Epithelial cell of esophagus (primary cell): Measurements from ENCODE around the gene MMP14.

Experiments used
- DNase-seq: peaks from one replicate; pipeline ENCODE4 v3.0.0; 2010; ENCODE audit warnings: low read depth
- H3K4me3 ChIP-seq: 2 replicates; pipeline ENCODE4 v1.5.1; 2011; ENCODE audit warnings: mild to moderate bottlenecking, low read length, control low read depth
- TF ChIP-seq, protein P1 (sequence below): IDR thresholded peaks from 2 replicates; pipeline ENCODE4 v1.5.1; 2011; ENCODE audit warnings: low read depth, mild to moderate bottlenecking, low read length, control low read depth, inconsistent platforms; ENCODE audit not compliant: insufficient read depth; ENCODE audit errors: missing control alignments

Gene MMP14

DNA sequence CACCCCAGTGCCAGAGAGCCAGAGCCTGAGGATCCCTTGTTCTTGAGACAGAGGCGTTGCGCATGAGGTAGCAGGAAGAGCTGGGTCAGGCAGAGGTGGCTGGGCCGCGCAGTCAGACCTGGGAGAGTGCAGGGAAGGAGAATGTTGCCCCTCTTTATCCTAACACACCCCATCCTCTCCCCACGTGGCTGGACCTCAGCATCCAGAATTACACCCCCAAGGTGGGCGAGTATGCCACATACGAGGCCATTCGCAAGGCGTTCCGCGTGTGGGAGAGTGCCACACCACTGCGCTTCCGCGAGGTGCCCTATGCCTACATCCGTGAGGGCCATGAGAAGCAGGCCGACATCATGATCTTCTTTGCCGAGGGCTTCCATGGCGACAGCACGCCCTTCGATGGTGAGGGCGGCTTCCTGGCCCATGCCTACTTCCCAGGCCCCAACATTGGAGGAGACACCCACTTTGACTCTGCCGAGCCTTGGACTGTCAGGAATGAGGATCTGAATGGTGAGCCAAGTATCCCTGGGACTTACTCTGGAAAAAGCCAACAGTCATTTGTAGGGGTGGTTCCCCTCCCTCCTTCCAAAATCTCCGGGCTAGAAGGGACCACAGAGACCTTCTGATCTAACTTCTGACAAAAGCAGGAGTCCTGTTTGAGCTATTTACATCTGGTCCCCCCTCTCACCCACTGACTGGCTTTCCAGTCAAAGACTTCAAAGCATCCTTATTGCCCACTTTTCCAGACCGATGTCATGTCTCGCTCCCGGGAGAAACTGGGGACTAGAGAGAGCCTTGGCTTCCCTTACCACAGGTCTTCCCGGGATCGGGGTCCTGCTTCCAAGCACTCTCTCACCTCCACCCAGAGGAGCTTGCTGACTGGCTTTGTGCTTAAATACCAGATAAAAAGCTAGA lies 6.1 kb downstream of the MMP14 start:
- no peak for DNase-seq
- no peak overlapping the region for H3K4me3 ChIP-seq
- TF ChIP-seq, protein P1, sequence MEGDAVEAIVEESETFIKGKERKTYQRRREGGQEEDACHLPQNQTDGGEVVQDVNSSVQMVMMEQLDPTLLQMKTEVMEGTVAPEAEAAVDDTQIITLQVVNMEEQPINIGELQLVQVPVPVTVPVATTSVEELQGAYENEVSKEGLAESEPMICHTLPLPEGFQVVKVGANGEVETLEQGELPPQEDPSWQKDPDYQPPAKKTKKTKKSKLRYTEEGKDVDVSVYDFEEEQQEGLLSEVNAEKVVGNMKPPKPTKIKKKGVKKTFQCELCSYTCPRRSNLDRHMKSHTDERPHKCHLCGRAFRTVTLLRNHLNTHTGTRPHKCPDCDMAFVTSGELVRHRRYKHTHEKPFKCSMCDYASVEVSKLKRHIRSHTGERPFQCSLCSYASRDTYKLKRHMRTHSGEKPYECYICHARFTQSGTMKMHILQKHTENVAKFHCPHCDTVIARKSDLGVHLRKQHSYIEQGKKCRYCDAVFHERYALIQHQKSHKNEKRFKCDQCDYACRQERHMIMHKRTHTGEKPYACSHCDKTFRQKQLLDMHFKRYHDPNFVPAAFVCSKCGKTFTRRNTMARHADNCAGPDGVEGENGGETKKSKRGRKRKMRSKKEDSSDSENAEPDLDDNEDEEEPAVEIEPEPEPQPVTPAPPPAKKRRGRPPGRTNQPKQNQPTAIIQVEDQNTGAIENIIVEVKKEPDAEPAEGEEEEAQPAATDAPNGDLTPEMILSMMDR = no peak

DNA sequence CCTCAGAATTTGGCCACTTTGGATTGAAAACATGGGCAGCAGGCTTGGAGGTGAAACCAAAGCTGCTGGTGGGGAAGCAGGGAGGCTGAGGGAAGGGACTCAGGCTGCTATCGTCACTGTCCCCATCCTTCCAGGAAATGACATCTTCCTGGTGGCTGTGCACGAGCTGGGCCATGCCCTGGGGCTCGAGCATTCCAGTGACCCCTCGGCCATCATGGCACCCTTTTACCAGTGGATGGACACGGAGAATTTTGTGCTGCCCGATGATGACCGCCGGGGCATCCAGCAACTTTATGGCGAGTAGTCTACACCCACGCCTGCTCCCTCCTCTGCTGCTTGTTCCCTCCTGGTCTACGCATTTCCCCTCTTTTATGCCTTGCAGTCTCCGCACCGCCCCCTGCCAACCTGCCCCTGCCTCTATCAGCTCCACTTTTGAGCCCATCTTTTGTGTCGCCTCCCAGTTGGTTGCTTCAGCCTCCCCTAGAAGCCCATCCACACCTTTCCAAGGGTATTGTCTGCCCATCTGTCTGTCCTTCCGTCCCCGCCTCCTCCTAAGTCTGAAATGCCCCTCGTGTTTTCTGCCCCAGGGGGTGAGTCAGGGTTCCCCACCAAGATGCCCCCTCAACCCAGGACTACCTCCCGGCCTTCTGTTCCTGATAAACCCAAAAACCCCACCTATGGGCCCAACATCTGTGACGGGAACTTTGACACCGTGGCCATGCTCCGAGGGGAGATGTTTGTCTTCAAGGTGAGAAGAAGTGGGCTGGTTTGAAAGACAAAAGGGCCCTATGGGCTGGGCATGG lies 6.9 kb downstream of the MMP14 start:
- H3K4me3 ChIP-seq = no peak overlapping the region
- TF ChIP-seq, protein P1 = no peak
- DNase-seq = no peak

DNA sequence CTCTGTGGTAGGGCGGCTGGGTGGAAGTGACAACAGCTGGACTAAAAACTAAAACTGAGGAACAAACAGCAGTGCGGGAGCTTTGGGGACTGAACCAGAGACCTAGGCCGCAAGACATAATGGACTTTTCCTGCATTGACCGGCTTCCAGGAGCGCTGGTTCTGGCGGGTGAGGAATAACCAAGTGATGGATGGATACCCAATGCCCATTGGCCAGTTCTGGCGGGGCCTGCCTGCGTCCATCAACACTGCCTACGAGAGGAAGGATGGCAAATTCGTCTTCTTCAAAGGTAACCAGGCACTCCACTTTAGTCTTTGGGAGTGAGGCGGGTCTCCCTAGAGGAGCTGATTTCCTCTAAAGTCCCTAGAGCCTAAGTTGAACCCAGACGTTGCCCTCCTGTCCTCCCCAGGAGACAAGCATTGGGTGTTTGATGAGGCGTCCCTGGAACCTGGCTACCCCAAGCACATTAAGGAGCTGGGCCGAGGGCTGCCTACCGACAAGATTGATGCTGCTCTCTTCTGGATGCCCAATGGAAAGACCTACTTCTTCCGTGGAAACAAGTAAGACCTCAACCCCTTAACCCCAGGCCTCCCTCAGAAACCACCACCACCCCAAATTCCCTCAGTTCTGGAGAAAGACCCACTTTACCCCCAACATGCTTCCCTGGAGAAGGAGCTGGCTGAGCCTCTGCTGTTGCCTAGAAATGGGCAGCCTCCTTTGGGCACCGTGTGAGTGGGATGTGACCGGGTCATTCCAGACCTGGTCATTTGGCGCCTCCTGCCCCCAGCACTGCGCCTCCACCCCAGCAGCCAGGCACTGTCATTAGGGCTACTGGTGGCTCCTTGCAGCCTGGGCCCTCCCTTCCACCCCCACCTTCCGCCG lies 8.1 kb downstream of the MMP14 start:
- no peak for DNase-seq
- H3K4me3 ChIP-seq = no peak overlapping the region
- TF ChIP-seq, protein P1 = no peak

DNA sequence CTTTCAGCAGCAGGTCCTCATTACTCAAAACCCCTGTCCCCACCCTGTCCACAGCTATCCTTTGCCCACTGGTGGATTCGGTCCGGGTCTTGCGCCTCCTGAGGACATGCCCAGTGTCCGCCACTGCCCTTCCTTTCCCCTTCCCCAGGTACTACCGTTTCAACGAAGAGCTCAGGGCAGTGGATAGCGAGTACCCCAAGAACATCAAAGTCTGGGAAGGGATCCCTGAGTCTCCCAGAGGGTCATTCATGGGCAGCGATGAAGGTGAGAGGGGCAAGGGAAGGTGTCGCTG lies 8.7 kb downstream of the MMP14 start:
- no peak for DNase-seq
- TF ChIP-seq, protein P1 = no peak
- no peak overlapping the region for H3K4me3 ChIP-seq

DNA sequence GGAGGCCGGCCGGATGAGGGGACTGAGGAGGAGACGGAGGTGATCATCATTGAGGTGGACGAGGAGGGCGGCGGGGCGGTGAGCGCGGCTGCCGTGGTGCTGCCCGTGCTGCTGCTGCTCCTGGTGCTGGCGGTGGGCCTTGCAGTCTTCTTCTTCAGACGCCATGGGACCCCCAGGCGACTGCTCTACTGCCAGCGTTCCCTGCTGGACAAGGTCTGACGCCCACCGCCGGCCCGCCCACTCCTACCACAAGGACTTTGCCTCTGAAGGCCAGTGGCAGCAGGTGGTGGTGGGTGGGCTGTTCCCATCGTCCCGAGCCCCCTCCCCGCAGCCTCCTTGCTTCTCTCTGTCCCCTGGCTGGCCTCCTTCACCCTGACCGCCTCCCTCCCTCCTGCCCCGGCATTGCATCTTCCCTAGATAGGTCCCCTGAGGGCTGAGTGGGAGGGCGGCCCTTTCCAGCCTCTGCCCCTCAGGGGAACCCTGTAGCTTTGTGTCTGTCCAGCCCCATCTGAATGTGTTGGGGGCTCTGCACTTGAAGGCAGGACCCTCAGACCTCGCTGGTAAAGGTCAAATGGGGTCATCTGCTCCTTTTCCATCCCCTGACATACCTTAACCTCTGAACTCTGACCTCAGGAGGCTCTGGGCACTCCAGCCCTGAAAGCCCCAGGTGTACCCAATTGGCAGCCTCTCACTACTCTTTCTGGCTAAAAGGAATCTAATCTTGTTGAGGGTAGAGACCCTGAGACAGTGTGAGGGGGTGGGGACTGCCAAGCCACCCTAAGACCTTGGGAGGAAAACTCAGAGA lies 9.6 kb downstream of the MMP14 start:
- H3K4me3 ChIP-seq = no peak overlapping the region
- DNase-seq = no peak
- TF ChIP-seq, protein P1 = no peak

DNA sequence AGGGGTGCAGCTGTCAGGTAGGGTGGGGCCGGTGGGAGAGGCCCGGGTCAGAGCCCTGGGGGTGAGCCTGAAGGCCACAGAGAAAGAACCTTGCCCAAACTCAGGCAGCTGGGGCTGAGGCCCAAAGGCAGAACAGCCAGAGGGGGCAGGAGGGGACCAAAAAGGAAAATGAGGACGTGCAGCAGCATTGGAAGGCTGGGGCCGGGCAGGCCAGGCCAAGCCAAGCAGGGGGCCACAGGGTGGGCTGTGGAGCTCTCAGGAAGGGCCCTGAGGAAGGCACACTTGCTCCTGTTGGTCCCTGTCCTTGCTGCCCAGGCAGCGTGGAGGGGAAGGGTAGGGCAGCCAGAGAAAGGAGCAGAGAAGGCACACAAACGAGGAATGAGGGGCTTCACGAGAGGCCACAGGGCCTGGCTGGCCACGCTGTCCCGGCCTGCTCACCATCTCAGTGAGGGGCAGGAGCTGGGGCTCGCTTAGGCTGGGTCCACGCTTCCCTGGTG lies 10.5 kb downstream of the MMP14 start:
- TF ChIP-seq, protein P1 = no peak
- DNase-seq = no peak
- no peak overlapping the region for H3K4me3 ChIP-seq
